GM21381 (cell line): ENCODE data around the gene COL4A2.

ENCODE experiments used
- ATAC-seq: cut with Tn5 transposase; IDR thresholded peaks from one replicate; pipeline ENCODE4 v1.9.1; 2021; ENCODE audit warnings: mild to moderate bottlenecking, moderate library complexity; ENCODE audit not compliant: unreplicated experiment

COL4A2 gene

DNA sequence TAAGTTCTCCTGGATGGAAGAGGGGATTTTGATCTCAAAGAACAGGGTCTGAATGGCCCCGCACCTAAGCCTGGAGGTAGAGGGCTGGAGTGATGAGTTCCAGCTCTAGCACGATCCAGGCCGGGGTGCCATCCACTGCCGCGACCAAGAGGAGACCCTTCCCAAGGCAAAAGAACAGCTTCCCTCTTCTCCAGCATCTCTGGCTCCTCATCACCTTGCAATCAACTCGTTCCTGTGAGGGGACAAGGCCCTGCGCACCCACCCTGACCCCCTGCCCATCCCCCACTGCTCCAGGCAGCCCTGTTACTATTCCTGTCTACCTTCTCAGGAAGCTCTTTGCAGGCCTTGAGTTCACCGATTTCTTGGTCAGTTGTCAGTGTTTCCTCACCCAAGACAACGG lies 17.9 kb upstream of the COL4A2 start:
- ATAC-seq = no peak

- ATAC-seq = no peak
These were observed 17.4 kb upstream of the COL4A2 start for GRCh38 chr13:110289661-110290060.

- no peak for ATAC-seq
These were observed 16.9 kb upstream of the COL4A2 start for GRCh38 chr13:110290153-110290552.

GRCh38 chr13:110290826-110291225 lies 16.3 kb upstream of the COL4A2 start:
- no peak for ATAC-seq

DNA sequence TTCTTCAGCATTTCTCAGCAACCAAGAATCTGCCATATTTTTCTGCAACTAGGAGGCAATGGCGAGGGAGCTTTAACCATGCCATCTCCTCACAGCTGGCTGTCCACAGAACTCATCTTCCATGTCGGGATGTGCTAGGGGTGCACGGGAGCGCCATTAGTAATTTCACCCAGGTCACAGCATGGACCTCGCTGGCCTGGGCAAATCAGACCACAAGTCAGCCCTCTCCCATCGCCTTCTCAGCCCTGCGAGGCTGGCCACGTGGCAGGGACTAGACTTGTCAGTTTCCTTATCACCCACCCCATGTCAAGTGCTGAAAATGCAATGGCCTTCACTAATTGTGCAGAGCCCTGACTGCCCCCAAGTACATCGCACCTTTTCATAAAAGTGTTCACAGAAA lies 15.8 kb upstream of the COL4A2 start:
- no peak for ATAC-seq

DNA sequence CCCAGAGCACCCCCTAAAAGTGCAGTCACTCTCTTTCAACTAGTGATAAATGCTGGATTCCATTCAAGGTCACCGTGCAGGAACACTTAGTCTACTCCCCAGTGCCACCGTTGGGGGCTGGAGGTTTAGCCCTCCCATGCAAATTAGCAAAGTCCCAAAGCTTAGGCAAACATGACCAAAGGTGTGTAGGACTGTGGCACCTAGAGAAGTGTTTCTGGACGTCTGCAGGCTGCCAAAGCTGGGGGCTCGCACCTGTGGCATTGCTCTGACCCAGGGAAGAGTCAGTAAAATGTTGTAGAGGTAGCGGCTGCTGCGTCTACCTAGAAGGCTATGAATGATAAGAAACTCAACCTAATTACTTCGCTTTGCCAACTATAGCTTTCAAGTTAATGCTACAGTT lies 14.0 kb upstream of the COL4A2 start:
- no peak for ATAC-seq

DNA sequence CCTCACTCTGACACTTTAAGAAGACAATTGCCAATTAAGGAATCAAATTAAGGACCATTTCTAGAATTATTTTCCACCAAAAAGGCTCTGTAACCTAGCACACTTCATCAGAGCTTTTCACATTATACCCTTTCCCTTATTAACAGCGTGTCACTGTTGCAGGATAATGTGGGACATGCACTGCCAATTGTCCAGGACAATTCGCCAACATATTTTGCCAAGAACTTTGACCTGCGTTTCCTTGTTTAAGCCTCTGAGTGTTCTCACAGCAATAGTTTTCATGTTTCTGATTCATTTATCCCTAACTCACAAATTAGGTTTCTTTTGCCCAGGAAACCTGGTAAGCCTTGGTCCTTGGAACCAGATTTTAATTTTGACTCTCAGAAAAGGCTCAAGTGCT lies 13.4 kb upstream of the COL4A2 start:
- ATAC-seq = no peak

GRCh38 chr13:110294146-110294545 lies 12.9 kb upstream of the COL4A2 start:
- no peak for ATAC-seq

- ATAC-seq = no peak
These were observed 12.5 kb upstream of the COL4A2 start for GRCh38 chr13:110294622-110295021.

GRCh38 chr13:110297011-110297410 lies 10.1 kb upstream of the COL4A2 start:
- ATAC-seq = no peak

DNA sequence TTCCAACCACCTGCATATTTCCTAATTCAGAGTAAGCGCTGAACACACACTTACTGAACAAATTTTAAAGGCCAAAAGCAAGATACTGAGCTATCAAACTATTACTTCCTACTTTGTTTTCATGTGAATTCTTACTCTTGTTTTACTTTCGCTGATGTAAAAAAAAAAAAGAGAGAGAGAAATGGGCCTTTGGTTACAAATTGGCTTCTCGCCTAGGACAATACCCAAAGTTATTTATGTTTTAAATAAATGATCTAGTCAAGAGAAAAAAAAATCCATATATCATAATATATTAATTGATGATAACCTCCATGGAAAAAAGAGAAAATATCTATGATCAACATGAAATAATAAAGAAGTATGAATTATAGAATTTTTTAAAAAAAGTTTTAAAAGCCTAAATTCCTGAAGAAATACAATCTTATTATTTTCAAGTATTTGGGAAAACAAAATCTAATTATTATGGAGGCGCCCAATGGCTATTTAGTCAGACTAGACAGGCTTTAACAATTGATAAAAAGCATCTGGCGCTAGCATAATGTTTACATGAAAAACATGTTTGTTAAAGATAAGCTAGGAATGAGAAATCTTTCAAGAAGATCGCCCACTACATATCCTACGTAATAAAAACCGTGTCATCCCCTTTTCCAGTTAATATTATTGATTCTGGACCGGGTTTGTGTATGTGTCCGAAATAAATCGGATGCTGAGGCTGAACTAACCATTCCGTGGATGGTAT lies 9.1 kb upstream of the COL4A2 start:
- ATAC-seq = no peak

GRCh38 chr13:110298505-110299282 lies 8.4 kb upstream of the COL4A2 start:
- no peak for ATAC-seq

- no peak for ATAC-seq
These were observed 7.7 kb upstream of the COL4A2 start for GRCh38 chr13:110299283-110299840.

DNA sequence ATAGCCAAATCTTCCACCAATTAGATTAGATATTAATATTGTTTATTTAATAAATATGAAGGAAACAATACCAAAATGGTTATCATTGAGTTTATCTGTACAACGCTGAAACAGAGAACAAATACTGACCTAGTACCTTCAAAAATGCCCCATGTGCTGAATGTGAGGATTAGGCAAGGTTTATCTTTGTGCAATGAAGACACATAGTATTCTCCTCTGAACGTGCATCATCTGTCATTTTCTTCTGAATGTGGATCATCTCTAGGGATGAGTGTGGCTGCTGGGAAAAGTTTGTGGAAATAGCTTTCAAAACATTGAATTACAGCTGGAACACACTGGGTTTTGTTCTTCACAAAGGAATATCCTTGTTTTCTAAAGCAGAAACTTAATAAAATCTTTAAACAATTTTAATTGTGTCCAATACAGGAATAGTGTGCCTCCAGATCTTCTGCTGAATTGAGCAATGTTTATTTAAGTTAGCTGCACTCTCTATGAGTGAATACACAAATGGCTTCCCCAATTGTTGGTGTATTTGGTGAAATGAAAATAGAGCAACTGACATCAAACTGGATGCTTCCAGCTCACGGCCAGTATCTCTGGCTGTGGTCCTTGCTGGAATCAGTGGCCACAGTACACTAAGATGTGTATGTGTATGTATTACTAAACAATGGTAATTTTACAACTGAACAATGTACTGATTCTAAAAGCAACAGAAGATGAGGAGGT lies 6.8 kb upstream of the COL4A2 start:
- no peak for ATAC-seq

DNA sequence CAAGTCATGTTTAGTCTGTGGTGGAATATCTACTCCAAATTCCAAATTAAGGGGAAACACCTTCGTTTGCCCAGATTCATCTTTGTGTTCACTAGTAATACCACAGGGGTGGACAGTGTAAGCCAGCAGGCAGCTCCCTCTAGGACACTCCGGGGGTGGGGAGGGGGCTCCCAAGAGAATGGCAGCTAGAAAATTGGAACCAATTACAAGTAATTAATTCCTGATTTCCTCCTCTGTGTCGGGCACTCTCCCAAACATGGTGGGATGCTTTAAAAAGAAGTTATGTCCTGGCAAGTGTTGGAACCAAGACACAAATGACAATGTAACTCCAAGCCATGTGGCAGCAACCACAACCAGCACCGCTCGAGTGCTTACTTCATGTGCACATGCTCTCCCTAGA lies 6.0 kb upstream of the COL4A2 start:
- ATAC-seq = no peak

- no peak for ATAC-seq
These were observed 5.2 kb upstream of the COL4A2 start for GRCh38 chr13:110301606-110302553.

- no peak for ATAC-seq
These were observed 4.1 kb upstream of the COL4A2 start for GRCh38 chr13:110302997-110303396.

DNA sequence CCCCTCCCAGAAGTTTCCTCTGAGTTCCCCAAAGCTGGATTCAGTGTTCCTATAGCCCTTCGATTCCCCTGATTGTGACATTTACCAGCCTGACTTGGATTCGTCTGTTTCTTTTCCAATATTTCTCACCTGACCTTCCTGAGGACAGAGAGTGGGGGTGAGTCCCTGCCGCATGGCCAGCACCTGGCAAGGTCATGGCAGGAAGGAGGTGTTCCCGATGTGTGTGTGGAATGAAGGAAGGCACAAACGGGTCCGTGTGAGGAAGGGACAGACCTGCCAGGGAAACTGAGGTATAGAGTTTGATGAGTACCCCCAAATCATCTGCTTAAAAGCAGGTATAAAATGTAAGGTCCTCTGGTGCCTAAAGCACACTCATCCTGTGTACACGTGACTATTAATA lies 3.4 kb upstream of the COL4A2 start:
- ATAC-seq = no peak

DNA sequence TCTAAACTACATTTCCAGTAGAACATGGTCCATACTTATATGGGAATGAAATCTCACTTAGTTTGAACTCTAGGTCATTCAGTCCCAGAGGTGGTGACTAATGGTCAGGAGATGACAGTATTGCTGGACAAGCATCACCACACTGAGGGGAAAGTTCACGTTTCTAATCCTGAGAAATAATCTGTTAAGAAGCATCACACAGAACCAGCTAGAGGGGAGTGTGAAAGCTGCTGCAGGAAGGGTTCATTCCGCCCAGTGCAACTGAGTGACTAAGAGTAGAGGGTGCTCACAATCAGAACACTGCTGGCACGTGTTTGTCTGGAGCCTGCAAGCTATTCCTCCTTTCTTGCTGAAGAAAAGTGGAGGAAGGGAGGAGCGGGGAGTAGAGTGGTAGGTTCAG lies 2.8 kb upstream of the COL4A2 start:
- no peak for ATAC-seq

DNA sequence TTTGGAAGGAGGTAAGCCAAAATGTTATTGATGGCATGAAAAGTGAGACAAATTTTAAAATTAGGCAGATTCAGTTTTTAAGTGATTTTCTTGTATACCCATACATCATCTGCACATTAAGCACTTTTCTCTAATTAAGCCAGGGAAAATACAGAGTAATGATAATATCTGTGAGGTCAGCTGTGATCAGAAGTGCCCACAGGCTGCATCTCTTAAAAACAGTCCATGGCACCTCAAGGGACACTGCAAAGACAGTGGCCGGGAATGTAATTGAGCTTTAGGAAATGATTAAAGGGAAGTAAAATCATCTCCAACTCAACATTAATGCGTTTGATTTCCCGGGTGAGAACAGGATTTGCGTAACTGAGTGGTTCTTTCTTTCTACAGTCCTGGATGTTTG lies 2.1 kb upstream of the COL4A2 start:
- no peak for ATAC-seq
